Stimulated activated CD8-positive, alpha-beta memory T cell treated with anti-CD3 and anti-CD28 coated beads, Interleukin-12 subunit alpha, Interleukin-12 subunit beta, amount 100 ng/mL, for 24 hours (primary cell): ENCODE data around the gene SH3GL1.
"Not testable (repeated sequence)": the region's sequence is repeated elsewhere in the genome, so short reads cannot be mapped to it uniquely, and the experiment has no call there.

Experiments
- DNase-seq: peaks from one replicate; pipeline ENCODE4 v3.0.0-alpha.2; 2020; ENCODE audit errors: extremely low read depth

SH3GL1 gene

DNA sequence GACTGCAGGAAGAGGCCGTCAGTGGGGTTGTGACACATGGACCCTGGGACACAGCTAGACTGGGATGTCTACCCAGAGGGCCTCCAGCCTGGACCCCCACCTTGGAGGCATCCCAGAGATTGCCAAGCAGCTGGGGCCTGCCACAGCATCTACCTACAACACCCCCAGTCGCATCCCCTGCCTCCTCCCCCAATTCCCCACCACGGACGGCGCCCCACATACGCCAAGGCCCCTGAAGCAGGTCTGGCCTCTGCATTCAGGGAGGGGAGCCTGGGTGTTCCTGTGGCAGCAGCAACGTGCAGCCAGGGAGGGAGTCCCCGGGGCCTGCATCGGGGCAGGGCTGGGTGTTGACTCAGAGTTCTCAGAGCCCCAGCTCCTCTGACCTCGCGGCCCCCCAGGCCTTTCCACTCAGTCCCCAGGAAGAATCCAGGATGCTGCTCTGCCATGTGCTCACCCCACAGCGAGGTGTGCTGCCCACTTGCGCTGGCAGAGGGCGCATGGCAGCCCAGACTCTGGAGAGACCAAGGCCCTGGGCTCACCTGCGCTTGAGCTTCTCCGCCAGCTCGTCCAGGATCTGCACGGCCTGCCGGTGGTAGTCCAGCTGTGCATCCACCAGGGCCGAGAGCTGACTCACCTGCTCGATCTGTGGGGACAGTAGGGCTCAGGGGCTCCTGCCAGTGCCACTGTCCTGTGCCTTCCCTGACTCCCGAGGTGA is 37.4 kb downstream of the SH3GL1 start:
- no peak for DNase-seq

DNA sequence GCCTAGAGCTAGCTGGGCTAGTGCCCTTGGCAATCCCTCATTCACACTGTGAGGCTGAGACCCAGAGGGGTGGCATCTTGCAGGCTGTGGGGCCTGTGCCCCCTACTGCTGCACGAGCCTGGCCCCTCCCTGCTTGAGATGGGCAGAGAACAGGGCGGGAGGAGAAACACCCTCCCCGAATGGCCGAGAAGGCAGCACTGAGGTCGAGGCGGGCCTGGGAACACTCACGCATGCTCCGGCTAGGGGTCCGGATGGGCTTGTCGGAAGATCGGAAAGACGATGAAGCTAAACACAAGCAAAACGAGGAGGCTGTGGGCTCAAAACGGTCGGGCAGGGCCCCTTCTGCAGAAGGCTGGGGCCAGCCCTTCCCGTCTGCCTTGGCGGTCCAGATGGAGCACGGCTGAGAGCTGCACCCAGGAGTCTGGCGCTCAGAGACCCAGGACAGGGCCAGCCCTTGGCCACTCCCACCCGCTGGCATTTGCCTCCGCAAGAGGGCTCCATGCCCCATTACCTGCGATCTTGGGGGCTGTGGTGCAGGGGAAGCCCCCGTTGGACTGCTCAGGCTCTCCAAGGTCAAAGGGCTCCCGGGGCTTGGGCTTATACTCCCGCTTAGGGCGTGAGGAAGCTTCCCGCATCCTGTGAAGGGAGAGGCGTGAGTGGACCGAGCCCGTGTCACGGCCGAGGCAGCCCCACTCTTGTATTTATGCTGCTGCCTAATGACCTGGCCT is 38.1 kb downstream of the SH3GL1 start:
- no peak for DNase-seq

DNA sequence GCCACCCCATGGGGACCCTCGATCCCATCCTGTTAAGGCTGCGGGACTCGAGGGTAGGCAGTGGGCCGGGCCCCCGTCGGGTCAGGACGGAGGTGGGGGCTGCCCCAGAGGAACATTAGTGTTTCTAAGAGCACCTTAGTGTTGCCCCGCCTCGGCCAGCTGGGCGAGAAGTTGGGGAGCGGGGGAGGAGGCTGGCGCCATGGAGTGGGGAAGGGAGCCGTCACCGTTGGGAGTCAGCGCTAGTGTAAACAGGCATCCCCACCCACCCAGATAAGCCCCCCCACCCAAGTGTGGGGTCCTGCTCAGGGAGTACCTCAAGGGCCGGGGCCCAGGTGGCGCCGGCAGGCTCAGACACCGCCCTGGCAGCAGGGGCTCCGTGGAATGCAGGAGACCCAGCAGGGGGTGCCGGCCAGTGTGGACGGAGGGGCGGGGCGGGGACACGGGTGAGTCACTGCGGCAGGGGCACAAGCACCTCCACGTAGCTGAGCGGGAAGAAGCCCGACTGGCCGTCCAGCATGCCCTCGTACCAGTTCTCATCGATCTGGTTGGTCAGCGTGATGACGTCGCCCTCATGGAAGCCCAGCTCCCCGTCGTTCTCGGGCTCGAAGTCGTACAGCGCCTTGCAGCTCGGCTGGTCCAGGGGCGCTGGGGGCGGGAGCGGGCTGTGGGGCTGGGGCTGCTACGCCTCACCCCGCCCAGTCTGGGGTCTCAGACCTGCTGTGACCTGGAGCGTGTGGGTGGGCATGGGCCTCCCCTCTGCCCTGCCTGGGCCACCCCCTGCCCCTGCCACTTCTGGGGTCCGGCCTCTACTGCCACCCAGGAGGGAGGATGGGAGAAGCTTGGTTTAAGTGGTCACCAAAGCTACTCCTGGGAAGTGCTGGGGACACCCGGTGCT is 38.9 kb downstream of the SH3GL1 start:
- DNase-seq = no peak

DNA sequence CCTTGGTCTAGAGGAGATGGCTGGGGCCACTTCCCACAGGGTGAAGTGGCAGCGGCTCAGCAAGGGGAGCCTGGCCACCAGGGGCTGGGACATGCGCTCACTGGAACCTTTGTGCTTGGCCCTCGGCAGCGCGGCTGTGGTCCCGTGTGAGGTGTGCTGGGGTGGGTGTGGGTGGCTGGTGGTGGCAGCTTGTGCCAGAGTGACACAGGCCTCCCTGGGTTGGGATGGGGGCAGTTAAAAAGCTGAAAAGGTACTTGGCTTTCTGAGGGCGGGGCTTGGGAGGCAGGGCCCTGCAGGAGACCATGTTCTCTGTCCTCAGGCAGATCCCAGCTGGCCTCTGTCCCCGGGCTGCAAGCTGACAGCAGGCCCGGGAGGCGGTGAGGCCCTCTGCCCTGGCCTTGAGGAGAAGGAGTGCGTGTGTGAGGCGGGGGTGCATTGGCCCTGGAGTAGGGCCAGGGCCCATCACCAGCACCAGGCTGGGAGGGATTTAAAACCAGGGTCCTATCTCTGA is 39.7 kb downstream of the SH3GL1 start:
- no peak for DNase-seq

DNA sequence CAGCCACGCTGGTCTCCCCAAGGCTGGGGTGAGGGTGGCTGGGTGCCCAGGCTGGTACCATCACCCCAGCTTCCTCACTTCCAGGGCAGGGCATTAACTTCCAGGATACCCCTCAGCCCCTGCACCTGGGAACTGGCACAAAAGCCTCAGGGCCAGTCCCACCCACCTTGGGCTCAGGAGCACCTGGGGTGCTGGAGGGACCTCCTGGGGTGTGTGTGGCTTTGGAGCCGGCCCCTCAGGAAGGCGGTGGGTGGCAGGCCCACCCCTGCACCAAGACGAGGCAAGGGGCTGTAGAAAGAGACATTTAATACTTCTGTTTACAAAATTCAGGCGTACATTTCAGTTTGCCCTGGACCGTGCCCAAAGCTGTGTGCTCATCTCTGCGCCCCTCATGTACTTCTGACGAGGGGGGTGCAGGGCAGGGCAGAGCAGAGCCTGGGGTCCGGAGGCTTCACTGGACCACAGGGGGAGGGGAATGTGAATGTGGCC is 40.2 kb downstream of the SH3GL1 start:
- DNase-seq = no peak

DNA sequence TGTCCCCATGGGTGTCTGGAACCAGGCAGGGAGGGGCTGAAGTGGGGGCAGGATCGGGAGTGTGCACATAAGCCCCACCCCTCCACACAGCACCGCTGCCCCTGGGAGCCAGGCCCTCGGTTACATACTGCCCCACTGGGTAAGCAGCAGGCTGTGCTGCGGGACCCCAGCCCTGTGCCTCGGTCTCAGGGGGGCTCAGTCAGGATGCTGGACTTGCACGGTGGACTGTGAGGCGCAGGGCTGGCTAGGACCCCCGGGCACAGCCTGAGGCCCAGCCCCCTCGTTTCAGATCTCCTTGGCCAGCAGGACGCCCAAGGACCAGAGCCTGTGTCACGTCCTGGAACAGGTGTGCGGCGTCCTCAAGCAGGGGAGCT is 40.7 kb downstream of the SH3GL1 start:
- DNase-seq = no peak

DNA sequence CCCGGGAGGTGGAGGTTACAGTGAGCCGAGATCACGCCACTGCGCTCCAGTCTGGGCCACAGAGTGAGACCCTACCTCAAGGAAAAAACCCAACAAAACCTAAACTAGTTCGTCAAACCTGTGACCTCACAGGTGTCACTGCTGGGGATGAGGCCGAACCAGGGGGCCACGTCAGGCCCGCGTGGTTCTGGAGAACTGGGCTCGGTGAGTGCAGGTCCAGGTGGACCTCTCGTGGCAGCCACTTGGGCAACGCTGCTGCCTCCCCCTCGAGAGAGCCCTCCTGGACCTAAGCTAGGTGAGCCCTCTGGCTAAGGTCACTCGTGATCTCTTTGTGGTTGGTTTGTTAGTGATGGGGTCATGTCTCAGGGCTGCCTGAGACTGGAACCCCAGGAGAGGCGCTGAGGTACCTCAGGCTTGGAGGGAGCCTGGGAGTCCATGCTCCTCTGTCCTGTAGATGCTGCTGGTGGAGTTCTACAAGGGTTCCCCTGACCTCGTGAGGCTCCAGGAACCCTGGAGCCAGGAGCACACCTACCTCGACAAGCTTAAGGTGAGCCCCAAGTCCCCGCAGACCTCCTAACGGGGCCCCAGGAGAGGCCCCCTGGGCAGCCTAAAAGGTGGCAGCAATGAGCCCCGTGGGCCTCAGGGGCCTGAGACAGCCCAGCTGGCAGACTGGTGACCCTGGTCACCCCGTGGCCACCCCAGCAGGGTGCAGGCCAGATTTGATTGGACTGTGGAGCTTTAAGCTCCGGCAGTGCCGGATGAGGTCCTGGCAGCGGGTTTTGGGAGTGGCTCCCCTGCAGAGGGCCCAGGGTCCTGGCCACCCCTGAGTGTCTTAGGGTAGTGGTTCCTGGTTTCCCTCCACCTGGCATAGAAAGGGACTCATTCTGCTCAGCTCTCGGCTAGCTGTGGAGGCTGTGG is 41.4 kb downstream of the SH3GL1 start:
- no peak for DNase-seq

DNA sequence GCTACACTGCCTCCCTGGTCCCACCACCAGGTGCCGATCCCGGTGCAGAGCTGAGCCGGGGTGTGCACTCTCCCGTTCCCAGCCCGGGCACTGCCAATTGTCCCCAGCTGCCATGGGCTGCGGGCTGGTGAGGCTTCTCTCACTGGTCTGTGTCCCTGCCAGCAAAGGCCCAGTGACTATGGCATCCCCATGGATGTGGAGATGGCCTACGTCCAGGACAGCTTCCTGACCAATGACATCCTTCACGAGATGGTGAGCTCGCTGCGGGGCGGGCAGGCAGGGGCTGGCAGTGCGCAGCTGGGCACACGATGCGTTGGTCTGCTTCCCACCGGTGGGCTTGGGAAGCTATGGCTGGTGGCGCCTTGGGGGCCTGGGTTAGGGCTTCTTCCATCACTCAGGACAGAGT is 42.4 kb downstream of the SH3GL1 start:
- no peak for DNase-seq

DNA sequence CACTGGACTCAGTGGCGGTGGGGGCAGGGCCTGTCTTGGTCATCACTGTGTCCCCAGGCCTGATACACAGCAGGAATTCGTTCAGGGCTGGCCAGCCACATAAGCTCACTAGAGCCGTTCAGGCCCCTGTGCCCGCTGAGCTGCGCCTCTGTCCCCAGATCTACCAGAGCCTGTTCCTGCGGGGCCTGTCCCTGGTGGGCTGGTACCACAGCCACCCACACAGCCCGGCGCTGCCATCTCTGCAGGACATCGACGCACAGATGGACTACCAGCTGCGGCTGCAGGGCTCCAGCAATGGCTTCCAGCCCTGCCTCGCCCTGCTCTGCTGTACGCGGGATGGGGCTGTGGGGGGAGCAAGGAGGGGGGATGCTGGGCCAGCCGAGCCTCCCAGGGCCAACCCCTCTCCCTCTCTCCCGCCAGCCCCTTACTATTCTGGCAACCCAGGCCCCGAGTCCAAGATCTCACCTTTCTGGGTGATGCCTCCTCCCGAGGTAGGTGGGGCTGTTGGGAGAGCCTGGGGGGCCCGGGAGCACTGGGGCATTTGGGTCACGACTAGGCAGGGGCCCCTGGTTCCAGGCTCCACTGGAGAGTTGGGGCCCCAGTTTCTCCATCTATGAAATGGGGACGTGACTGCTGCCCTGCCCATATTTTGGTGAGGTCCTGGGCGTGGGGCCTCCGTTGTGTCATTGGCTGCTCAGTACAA is 43.1 kb downstream of the SH3GL1 start:
- no peak for DNase-seq

DNA sequence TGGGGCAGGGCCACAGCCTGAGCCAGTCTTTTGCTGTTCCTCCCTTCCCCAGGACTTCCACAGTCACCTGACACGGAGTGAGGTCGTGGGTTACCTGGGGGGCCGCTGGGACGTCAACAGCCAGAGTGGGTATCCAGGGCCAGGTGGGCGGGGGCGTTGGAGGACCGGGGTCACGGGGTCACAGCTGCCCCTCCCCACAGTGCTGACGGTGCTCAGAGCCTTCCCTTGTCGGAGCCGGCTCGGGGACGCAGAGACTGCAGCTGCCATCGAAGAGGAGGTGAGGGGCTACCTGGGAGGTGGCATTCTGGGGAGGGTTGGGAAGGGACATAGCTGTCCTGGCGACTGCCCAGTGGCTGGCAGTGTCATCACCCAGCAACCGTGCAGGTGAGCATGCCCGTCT is 45.5 kb downstream of the SH3GL1 start:
- DNase-seq = no peak

DNA sequence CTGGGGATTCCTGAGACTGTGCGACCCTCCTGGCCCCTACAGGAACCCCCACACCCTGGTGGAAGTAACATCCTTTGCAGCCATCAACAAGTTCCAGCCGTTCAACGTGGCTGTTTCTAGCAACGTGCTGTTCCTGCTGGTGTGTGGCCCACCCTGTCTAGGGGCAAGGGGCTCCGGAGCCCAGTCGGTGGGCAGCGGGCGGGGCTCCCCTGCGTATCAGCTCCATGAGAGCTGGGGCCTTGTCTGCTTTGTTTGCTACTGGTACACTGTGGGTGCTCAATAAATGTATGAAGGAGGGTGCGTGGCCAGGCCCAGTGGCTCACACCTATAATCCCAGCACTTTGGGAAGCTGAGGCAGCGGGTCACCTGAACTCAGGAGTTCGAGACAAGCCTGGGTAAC is 46.1 kb downstream of the SH3GL1 start:
- DNase-seq = no peak

DNA sequence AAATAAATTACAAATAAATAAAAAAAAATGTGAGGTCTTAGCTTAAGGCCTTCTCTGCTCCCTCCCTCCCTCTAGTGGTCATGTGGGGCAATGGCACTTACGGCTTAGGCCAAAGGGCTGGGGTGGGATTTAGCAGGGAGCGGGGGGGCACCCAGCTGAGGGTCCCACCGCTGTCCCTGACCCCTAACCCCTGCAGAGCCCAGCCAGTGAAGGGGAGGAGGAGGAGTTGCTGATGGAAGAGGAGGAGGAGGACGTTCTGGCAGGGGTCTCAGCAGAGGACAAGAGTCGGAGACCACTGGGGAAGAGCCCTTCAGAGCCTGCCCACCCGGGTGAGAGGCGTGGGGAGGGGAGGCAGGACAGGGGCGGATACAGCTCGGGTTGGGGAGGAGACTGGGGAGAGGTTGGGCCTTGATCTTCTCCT is 47.6 kb downstream of the SH3GL1 start:
- no peak for DNase-seq

DNA sequence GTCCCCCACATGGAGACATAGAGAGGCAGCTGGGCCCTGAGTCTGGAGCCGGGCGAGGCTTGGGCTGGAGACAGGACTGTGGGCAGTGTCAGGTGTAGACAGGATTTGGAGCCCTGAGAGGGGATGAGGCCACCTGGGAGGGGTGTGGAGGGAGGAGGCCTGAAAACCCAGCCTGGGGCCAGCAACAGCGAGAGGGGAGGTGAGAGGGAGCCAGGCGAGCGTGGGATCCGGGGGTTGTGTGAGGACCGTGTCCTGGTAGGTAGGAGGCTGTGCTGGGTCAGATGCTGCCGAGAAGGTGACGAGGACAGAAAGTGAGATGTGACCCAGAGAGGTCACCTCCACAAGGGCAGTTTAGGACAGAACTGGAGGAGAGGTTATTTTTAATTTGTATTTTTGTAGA is 49.6 kb downstream of the SH3GL1 start:
- DNase-seq = no peak

DNA sequence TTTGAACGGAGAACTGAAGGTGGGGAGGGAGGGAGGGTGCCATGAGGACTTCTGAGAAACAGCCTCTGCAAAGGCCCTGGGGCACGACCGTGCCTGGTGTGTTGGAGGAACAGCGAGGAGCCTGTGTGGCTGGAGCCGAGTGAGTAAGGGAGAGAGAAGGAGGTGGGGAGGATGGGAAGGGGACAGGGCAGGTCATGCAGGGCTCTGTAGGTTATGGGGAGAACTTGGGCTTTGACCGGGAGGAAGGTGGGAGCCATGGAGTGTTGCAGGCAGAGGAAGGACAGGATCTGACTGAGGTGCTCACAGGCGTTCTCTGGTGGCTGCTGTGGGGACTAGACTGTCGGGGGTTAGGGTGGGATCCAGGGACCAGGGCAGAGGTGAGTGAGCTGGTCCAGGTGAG is 50.2 kb downstream of the SH3GL1 start:
- no peak for DNase-seq

DNA sequence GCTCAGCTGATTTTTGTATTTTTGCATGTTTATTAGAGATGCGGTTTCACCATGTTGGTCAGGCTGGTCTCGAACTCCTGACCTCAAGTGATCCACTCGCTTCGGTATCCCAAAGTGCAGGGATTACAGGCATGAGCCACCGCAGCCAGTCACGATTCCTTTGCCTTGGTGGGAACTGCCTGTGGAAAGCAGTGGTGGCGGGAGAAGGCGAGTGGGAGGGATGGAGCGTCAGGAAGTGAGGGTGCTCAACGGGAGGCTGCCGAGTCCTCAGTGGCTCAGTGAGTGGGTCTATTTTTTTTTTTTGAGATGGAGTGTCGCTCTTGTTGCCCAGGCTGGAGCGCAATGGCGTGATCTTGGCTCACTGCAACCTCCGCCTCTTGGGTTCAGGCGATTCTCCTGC is 51.1 kb downstream of the SH3GL1 start:
- not testable (repeated sequence) for DNase-seq

DNA sequence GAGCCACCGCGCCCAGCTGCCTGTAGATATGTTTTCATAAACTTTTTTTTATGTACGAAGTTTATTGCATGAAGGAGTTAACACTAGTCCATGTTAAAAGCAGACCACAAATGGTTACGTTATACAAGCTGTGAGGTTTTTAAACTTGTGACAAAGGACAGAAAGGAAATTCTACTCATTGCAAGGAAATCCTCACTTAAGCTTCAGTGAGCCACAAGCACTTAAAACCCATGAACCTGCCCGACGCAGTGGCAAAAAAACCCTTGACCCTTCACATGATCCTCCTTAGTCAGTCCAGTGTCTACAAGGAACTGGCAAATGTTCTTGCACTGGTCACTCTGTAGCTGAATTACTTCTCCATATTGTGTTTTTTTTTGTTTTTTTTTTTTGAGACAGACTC is 52.8 kb downstream of the SH3GL1 start:
- no peak for DNase-seq

DNA sequence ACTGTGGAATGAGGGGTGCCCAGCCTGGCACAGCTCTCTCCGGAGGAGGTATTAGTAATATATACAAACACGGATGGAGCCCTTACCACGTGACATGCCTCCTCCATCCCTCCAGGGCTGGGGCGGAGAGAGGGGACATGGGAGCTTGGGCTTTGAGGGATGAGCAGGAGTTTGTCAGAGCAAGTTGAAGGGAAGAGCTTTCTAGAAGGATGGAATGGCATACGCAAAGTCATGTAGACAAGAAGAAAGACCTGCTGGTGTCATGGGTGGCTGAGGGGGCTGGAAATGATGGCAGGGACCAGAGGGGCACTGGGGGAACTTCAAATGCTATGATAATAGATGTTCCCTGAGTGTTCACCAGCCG is 54.3 kb downstream of the SH3GL1 start:
- DNase-seq = no peak

DNA sequence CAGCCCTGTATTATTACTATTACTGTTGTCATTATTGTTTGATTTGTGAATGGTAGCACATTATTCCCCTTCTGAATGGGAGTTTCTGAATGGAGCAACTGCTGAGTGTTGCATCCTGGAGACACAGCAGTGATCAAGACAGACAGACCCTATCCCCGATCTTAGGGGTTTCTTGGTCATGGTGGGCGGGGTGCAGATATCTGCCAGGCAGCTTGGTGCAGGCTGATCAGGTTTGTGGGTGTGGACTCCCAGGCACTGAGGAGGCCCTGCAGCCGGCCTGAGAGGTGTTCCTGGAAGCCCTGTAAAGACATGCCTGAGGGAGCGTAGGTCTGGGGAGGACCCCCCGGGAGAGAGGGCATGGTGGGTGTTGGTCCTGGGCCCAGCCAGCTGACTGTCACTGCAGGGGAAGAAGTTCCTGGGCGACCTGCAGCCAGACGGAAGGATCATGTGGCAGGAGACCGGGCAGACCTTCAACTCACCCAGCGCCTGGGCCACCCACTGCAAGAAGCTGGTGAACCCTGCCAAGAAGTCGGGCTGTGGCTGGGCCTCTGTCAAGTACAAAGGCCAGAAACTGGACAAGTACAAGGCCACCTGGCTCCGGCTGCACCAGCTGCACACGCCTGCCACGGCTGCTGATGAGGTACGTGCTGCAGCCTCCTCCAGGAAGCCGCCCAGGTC is 54.9 kb downstream of the SH3GL1 start:
- no peak for DNase-seq

DNA sequence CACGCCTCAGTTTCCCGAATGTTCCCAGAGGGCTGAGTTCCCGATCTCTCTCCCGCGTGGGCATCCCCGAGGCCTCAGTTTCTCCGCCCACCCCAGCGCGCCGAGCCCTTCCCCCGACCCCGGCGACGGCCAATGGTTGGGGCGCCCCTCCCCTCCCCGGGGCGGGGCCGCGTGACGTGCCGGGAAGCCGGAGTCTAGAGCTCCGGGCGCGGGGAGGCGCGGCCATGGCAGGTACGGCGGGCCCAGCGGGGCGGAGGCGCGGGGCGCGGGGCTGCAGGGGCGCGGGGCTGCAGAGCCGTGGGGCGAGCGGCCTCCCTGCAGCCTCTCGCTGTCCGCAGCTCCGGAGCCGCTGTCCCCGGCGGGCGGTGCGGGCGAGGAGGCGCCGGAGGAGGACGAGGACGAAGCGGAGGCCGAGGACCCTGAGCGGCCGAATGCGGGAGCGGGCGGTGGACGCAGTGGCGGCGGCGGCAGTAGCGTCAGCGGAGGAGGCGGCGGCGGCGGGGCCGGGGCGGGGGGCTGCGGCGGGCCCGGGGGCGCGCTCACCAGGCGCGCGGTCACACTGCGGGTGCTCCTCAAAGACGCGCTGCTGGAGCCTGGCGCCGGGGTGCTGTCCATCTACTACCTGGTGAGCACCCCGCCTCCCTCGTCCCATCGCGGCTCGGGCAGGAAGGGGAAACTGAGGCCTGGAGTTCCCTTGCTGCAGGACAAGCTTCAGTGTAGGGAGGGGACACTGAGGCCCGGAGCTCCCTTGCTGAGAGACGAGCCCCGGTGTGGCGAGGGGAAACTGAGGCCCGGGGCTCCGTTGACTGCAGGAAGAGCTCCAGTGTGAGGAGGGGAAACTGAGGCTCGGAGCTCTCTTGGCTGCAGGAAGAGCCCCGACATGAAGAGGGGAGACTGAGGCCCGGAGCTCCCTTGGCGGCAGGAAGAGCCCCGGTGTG is 56.7 kb downstream of the SH3GL1 start, which contains the start of gene MPND:
MPND (plus strand) TSS at position 193 of the 938 bp plus-strand sequence; CDS start at position 225, 32 bp downstream.
- peak; percentile 90 for DNase-seq
